HG03280 (cell line): Measurements from ENCODE around the gene ZFAND2A.
"Not testable (repeated sequence)": the region's sequence is repeated elsewhere in the genome, so short reads cannot be mapped to it uniquely, and the experiment has no call there.

Source experiments
- ATAC-seq: cut with Tn5 transposase; IDR thresholded peaks from one replicate; pipeline ENCODE4 v1.9.1; 2021; ENCODE audit warnings: mild to moderate bottlenecking, moderate library complexity; ENCODE audit not compliant: unreplicated experiment

Gene ZFAND2A

DNA sequence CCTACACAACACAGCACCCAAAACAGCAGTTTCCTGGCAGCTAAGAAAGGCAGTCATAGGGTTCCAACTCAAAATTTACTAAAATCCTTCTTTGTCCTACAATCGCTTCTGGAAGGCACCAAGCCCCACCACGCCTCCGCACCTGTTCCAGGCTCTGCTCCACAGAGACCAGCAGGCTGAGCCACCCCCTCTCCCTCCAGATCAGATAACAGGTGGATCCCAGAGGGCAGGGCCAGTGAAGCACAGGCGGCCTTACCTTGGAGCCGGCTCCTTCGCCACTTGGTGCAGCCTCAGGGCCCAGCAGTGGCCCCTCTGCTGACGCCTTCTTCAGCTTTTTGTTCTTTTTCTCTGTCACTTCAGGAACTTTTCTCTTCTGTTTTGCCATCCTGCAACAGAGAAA is 33.0 kb downstream of the ZFAND2A start:
- ATAC-seq = no peak

DNA sequence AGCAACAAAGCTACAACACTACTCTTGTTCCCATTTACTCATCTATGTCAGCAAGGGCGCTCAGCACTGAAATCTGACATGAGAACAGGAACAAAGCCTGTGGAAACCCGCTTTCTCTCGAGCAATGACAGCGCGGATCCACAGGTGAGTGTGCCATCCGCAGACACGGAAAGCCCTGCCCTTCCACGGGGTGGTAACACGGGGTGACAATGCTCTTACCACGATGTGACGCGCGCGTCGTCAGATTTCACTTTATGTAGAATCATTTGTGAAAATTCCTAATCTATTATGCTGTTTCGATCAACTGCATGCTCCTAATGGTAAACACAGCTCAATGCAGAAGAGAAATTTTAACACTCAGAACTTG is 34.4 kb downstream of the ZFAND2A start:
- ATAC-seq = no peak

GRCh38 chr7:1124816-1125602 is 35.0 kb downstream of the ZFAND2A start:
- no peak for ATAC-seq

GRCh38 chr7:1124164-1124563 is 35.8 kb downstream of the ZFAND2A start:
- ATAC-seq = no peak

DNA sequence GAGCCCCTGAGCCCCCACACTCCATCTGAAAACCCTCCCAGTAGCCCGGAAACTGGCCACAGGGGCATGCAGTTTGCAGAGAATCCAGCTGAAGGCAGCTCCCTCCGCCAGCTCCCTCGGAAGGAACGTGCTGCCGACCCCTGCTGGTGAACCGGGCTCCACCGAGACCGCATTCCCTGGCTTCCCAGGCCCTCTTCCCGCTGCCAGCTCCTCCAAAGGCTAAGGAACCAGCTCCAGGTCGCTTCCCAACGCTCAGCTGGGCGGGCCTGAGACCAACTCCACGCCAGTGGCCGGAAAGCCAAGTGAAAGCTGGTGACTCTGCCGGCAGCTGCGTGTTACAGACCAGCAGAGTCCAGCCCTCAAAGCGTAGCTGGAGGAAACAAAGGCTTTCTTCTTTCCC is 36.3 kb downstream of the ZFAND2A start:
- no peak for ATAC-seq

- ATAC-seq = no peak
Measured at GRCh38 chr7:1122832-1123501, 37.0 kb downstream of the ZFAND2A start.

- no peak for ATAC-seq
Measured at GRCh38 chr7:1121886-1122831, 37.8 kb downstream of the ZFAND2A start.

GRCh38 chr7:1121476-1121875 is 38.5 kb downstream of the ZFAND2A start:
- ATAC-seq = no peak

GRCh38 chr7:1120791-1121190 is 39.2 kb downstream of the ZFAND2A start:
- ATAC-seq = no peak

GRCh38 chr7:1119201-1119600 is 40.8 kb downstream of the ZFAND2A start:
- ATAC-seq = no peak

DNA sequence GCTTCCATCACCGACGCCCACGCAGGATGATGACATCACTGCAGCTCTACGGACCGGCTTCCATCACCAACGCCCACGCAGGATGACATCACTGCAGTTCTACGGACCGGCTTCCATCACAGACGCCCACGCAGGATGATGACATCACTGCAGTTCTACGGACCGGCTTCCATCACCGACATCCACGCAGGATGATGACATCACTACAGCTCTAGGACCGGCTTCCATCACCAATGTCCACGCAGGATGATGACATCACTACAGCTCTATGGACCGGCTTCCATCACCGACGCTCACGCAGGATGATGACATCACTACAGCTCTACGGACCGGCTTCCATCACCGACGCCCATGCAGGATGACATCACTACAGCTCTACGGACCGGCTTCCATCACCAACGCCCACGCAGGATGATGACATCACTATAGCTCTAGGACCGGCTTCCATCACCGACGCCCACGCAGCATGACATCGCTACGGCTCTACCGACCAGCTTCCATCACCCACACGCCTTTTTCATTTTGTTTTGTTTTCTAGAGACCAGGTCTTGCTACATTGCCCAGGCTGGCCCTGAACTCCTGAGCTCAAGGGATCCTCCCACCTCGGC is 42.6 kb downstream of the ZFAND2A start:
- ATAC-seq = no peak

- ATAC-seq = not testable (repeated sequence)
Measured at GRCh38 chr7:1116383-1117008, 43.5 kb downstream of the ZFAND2A start.

GRCh38 chr7:1115171-1116045 is 44.6 kb downstream of the ZFAND2A start:
- ATAC-seq = not testable (repeated sequence)

- ATAC-seq = no peak
Measured at GRCh38 chr7:1114505-1114904, 45.5 kb downstream of the ZFAND2A start.

DNA sequence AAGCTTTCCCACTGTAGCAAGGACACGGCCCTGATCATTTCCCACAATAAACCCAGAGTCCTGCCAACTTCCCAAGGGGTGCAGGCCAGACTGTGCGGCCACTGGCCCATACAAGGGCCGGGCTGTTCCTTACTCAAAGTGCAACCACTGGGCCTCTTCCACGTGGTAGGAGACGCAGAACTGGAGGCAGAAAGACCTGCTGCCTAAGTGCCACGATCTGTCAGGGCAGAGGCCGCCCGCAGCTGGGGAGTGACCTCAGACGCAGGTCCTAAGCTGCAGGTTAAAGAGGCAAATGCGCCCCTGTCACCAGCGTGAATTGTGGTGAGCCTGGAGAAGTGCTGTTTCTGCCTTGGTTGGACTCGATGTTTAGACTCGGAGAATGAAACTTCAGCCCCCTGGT is 45.9 kb downstream of the ZFAND2A start:
- ATAC-seq = no peak

DNA sequence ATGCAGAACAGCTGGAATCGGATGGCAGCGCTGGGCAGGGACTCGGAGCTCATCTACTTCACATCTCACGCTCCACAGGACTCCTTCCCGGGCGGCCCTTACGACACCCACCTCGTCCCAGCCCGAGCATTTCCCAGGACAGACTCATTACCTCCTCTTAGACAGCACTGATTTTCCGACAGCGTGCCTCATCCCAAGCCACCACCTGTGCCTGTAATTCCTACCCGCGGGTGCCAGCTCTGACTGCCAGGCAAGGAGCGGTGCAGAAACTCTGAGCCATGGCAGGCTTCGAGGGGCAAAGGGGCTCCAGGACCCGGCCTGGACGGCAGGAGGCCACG is 46.5 kb downstream of the ZFAND2A start:
- ATAC-seq = no peak

DNA sequence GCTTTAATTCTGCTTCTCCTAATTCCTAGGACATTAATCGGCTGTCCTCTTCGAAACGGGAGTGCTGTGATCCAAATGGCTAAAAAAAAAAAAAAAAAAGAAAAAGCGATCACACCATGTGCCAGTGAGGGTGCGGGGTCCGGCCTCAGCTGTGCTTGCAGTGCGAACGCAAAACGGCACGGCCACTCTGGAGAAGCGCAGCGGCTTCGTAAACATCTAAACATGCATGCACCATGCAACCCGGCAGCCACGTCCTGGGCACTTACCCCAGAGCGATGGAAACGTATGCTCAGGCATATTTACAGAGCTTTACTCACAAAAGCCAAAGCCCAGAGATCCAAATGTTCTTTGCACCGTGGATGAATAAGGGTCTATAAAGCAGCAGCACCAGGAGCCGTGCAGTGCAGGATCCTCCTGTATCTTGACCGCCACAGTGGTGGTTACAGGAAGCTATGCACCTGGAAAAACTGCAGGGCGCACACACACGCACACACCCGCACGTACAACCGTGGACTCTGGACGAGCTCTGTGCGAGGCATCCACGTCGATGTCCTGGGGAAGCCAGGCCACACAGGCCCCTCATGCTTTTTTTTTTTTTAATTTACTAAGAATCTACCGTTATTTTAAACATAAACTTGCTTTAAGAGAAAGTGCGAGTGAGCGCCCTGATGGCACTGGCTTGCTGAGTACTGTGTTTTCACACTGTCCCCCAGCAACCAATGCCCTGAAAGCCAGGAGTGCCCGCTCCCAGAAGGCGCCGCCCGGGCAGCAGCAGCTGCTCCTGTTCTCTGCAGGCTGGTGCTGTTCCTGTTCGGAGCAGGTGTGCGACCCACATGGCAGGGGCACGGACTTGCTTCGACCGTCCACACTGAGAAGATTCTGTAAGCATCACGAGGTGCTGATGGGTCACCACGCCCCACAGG is 47.1 kb downstream of the ZFAND2A start:
- no peak for ATAC-seq

DNA sequence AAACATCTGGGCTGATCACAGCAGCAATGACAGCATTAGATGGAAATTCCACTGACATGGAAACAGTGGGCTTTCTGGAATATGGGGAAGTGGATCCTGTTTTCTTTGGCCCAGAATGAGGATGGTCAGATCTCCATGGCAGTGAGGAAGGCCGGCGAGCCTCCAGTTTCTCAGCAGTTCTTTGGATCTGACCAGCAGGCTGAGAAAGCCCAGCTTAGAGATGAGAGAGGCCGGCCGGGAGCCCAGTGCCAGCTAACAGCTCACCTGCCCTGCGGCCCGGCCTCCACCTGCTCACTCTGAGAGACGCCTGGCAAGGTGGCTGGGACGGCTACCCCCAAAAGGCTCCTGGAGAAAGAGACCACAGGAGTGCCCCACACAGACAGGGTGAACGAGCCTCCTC is 47.9 kb downstream of the ZFAND2A start:
- ATAC-seq = no peak

- no peak for ATAC-seq
Measured at GRCh38 chr7:1111156-1111555, 48.8 kb downstream of the ZFAND2A start.
